ENCODE results near the gene MAP3K5.

MAP3K5 gene

DNA sequence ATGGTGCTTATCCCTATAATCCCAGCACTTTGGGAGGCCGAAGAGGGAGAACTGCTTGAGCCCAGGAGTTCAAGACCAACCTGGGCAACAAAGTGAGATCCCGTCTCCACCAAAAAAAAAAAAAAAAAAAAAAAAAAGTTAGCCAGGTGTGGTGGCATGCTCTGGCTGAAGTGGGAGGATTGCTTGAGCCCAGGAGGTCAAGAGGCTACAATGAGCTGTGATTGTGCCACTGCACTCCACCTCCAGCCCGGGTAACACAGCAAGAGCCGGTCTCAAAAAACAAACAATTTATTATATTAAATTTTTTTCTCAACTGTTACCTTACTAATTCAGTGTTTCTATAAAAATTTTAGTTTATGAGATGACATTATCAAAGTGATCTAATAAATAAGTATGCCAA lies 156.7 kb downstream of the MAP3K5 start:
- DNase-seq: no peak

GRCh38 chr6:136633355-136633754 lies 158.9 kb downstream of the MAP3K5 start:
- DNase-seq: no peak

GRCh38 chr6:136628996-136629395 lies 163.3 kb downstream of the MAP3K5 start:
- no peak for DNase-seq

DNA sequence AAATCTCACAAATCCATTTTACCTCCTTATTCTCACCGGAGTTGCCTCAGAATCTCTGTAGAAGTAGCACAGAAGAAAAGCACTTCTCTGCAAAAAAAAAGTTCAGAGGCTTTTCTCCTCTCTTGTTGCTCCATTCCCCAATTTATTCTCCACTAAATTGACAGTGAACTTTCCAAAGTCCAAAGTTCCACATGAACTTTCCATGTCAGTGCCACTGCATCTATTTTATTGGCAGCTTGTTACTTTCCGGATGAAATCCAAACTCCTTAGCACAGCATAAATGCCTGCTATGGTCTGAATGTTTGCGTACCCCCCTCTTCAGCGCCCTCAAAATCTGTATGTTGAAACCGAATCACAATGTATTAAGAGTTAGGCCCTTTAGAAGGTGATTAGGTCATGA lies 165.1 kb downstream of the MAP3K5 start:
- DNase-seq: no peak

GRCh38 chr6:136625293-136625692 lies 167.0 kb downstream of the MAP3K5 start:
- no peak for DNase-seq

DNA sequence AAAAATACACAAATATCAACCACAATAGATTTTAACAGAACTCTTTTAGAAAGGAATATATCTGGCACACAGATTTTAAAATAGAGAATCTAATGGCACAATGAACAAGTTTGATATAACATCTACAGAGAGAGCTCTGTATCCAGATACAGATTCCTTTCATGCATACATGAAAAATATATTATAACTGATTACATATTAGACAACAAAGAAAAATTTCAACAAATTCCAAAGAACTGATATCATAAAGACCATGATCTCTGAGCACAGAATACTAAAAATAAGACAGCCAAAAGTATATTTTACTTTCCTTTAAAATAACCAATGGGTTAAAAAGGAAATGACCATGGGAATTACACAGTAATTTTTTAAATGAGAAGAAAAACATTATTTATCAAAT lies 167.9 kb downstream of the MAP3K5 start:
- DNase-seq: no peak

- no peak for DNase-seq
Observed at GRCh38 chr6:136618086-136618485, 174.2 kb downstream of the MAP3K5 start.

DNA sequence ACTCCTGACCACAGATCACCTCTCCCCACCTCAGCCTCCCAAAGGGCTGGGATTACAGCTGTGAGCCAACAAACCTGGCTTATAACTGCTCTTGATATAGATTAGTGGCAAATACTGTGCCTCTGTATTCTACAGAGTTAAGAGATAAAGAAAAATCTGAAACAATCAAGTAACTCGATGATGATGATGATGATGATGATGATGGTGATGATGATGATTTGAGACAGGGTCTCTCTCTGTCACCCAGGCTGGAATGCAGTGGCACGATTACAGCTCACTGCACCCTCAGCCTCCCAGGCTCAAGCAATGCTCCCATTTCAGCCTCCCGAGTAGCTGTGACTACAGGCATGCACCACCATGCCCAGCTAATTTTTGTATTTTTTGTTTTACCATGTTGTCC lies 175.8 kb downstream of the MAP3K5 start:
- DNase-seq: no peak

DNA sequence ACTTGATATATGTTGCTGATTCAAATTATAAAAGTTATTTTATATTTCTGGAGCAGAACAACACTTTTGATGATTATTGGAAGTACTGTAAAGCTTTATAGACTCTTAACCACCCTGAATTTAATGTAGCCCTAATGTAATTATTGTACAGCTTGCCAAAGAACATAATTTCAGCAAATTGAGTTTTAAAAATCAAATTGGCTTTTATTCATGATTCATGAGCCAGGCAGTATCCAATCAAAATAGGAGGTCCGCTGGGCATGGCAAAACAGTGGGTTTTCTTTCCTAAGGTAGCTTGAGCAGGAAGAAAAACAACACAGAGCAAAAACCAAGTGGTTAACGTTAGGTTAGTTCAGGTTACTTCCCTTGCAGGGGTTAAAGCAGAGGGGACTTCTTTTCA lies 177.3 kb downstream of the MAP3K5 start:
- DNase-seq: no peak

DNA sequence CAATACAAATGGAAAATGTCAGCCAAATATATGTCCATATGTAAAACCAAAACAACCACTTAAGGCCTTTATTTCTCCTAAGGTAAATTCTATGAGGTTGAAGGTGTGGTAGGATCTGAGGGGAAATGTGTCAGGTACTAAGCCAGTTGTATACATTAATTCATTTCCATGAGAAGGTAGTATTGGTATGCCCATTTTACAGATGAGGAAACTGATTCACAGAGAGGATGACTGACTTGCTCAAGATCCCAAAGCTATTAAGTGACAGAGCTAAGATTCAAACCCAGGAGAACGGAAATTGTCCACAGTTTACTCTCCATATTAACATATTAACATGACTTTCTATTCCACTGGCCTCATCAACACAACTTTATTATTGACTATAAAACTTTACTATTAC lies 177.9 kb downstream of the MAP3K5 start:
- DNase-seq: no peak

DNA sequence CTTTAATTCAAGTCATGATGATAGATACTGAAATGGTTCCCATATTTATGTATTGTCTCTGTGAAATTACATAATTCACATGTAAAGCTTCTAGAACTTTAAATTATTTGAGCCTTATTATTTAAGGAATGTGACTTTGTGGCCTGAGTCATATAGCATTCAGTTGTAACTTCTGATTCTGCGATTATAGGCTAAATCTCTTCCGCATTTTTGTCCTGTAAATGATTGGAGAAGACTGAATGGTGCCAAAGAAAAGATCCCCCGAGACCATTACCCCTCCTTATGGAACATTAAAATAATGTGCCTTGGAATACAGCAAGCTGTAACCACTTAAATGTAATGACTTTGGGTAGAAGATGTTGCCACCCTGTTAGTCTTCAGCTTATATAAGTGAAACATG lies 178.8 kb downstream of the MAP3K5 start:
- no peak for DNase-seq

DNA sequence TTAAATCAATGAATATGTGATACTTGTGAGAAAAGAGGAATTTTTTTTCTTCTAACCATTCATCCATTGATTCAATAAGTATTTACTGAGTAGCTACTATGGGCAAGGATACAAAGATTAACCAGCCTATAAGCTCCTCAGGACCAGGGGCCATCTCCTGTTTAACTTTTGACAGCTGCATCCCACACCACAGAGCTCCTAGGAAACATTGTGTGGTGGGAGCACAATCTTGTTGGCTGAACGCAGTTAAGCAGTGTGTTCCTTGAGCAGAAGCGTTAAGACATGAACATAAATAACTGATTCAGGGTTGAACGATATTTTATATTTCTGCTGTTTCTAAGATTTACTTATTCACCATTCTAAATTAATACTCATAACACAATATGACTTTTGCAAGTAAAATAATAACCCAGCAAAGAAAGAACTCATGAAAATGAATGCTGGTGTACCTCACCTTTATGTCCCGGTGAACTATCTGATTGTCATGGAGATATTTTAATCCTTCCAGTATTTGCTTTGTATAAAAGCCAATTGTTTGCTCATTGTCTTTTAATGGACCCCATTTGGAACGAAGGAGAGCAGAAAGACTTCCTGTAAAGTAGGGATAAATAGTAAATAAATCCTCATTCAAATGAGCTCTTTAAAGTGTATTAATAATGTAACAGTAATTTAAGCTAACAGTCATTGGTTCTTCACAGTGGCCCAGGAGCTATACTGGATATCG lies 179.4 kb downstream of the MAP3K5 start:
- no peak for DNase-seq

DNA sequence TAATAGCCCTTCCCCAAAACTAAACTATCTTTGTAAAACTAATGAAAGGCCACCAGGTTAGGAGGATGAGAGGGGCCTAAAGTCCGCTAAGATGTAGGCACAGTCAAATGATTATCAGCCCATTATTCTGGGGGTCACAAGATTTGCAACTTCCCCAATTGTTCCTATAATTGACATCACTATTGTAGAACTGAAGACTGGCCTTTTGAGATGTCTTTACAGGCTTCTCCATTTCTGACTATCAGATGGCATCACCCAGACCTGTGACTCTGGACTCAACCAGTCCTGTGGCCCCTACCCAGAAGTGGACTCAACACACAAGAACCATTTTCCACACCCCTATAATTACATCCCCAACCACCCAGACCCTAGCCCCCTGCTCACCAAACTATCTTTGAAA lies 180.5 kb downstream of the MAP3K5 start:
- no peak for DNase-seq

DNA sequence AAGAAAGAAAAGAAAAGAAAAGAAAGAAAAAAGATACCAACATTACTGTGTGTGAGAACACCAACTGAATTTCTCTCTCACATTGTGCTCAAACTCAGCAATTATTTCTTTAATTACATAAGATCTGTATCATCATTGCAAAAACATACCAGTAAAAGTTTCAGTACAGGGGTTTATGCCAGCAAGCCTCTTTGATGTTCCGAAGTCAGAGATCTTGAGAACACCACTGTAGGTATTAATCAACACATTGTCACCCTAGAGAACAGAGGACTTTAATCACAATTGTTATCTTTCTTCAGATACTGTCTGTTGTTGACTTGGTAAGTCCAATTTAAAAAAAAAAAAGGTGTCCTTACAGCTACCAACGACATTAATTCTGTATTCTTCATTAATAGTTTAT lies 181.1 kb downstream of the MAP3K5 start:
- no peak for DNase-seq

- DNase-seq: no peak
Observed at GRCh38 chr6:136609873-136610706, 182.2 kb downstream of the MAP3K5 start.

DNA sequence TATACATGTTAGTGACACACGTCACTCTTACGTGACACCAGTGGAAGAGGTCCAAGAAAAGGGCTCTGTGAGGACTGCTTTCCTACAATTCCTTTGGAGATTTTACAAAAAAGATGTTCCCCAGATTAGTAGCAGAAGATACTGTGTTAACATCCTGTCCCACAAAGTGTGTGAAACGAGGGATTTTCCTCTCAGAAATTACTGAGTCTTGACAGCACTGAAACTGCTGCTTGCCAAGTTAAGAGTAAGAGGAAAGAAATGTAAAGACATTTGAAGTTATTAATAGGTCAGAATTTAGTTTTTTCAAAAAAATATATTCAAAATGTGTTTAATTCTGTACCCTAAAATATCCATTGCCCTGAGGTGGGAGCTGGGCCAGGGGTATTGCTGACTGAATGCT lies 183.3 kb downstream of the MAP3K5 start:
- DNase-seq: no peak

- peak; percentile 77 for DNase-seq
Observed at GRCh38 chr6:136607932-136608772, 184.1 kb downstream of the MAP3K5 start.

GRCh38 chr6:136607204-136607931 lies 184.9 kb downstream of the MAP3K5 start:
- no peak for DNase-seq

- DNase-seq: no peak
Observed at GRCh38 chr6:136604928-136605510, 187.3 kb downstream of the MAP3K5 start.

- DNase-seq: no peak
Observed at GRCh38 chr6:136604328-136604825, 187.9 kb downstream of the MAP3K5 start.

- no peak for DNase-seq
Observed at GRCh38 chr6:136600818-136601217, 191.5 kb downstream of the MAP3K5 start.
